Cerebellar cortex (tissue), 1 donor: ENCODE data around the gene BICRA.
A peak's percentile ranks its signal among the peaks of the same experiment; 100 is the strongest.
"Not testable (repeated sequence)": the region's sequence is repeated elsewhere in the genome, so short reads cannot be mapped to it uniquely, and the experiment has no call there.

Experiments used
- DNase-seq: peaks from one replicate; pipeline ENCODE4 v3.0.0-alpha.2; 2015; ENCODE audit warnings: low spot score

BICRA gene

DNA sequence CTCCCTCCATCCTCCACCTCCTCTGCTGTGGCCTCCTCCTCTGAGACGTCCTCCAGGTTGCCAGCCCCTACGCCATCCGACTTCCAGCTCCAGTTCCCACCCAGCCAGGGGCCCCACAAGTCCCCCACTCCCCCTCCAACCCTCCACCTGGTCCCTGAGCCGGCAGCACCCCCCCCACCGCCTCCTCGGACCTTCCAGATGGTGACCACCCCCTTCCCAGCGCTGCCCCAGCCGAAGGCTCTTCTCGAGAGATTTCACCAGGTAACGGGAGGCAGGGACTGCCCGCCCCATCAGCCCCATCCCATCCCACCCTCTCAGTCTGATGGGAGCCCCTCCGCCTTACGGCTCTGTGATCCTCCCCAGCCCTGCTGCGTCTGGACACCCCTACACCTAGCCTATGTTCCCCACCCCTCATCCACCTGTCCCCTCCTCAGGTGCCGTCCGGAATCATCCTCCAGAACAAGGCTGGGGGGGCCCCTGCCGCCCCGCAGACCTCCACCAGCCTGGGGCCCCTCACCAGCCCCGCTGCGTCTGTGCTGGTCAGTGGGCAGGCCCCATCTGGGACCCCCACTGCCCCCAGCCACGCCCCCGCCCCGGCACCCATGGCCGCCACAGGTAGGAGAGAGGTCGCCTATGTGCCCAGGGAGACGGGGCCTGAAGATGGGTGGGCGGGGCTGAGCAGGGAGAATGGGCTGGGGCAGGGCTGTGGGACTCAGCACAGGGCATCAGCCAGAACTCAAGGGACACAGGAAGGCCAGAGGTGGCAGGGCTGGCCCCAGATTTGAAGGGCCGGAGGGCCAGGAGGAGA lies 85.7 kb downstream of the BICRA start:
- no peak for DNase-seq

DNA sequence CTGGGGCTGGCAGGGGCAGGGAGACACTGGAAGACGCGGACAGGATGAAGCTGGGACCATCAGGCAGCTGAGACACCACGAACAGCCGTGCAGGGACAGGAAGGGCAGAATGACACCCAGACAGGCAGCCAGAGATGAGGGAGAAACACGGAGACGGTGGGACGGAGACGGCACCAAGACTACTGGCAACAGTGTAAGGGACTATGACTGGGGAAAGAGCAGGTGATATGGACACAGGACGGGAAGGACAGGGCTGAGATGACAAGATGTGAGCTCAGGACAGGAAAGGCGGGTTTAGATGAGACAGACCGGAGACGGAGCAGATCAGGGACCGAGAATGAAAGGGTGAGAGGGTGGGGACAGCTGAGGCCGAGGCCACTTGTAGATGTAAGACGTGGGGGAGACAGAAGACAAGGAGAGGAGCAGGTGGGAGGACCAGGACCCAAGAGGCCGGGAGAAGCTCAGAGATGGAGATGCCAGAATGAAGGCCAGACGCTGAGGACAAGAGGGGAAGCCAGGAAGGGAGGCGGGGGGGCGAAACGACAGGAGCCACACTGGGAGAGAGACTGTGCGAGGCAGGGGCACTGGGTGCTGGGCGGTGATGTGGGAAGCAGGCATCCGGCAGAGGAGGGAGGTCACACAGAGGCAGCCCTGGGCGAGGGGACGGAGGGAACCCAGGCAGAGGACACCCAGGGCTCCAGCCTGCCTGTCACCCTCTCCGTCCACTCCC lies 86.8 kb downstream of the BICRA start:
- DNase-seq, result no peak

DNA sequence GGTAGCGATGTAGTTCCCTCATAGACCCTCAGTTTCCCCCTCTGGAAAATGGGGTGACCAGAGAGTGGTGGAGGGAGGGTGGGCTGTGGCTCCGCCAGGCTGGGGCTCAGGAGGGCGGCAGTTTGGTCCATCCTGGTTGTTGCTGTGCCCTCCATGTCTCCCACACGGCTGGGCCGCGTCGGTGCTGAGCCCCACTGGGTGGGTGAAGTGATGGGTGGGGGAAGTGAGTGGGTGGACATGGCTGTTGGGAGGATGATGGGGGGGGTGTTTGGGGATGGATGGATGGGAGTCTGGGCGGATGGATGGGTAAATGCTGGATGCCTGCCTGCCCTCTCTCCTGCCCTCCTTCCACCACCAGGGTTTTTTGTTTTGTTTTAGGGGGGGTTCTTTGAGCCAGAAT lies 87.7 kb downstream of the BICRA start:
- no peak for DNase-seq

DNA sequence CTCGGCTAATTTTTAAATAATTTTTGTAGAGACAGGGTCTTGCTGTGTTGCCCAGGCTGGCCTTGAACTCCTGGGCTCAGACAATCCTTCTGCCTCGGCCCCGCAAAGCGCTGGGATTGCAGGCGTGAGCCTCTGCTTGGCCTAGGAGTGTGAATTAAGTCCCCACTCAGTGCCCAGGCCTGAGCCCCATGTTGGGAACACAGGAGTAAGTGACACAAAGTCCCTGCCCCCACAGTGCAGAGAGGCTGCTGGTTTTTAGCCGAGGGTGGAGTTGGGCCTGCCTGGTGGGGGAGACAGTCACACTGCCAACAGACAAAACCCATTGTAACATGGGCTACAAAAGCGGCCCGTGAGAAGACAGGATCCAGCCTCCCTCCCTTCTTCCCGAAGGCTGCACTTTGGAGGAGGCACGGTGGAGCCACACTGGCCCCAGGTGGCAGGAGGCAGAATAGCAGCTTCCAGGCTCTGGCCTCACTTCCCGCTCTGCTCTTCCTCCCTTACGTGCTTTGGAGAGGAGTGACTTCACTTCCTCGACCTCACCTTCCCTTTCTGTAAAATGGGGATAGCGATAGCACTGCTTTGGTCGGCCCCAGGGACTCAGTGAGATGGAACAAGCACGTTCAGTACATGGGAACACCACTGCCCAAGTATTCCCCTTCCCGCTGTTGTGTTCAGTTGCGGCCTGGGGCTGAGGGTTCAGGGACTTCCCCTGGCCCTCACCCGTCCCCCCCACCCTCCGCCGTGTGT lies 89.1 kb downstream of the BICRA start:
- DNase-seq, result peak; percentile 90

DNA sequence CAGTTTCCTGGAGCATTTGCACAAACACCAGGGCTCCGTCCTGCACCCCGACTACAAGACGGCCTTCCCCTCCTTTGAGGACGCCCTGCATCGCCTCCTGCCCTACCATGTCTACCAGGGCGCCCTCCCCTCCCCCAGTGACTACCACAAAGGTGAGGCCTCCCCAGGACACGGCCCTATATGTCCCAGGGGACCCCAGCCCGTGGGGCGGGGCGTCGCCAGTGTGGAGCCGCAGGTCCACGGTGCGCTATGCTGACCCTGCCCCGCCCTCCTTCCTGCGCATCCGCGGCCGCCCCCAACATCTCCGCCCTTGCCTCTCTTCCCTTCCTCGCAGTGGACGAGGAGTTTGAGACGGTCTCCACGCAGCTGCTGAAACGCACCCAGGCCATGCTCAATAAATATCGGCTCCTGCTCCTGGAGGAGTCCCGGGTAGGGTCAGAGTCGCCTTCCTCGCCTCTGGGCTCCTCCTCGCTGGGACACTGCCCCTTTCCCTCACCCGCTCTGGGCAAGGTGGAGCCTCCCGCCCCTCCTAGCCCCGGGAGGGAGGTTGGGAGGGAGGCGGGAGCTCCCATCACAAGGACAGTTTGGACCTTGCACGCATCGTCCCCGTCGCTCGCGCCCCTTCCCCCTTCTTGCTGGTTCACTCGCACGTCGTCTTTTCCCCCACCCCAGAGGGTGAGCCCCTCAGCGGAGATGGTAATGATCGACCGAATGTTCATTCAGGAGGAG lies 89.9 kb downstream of the BICRA start:
- DNase-seq, result no peak

DNA sequence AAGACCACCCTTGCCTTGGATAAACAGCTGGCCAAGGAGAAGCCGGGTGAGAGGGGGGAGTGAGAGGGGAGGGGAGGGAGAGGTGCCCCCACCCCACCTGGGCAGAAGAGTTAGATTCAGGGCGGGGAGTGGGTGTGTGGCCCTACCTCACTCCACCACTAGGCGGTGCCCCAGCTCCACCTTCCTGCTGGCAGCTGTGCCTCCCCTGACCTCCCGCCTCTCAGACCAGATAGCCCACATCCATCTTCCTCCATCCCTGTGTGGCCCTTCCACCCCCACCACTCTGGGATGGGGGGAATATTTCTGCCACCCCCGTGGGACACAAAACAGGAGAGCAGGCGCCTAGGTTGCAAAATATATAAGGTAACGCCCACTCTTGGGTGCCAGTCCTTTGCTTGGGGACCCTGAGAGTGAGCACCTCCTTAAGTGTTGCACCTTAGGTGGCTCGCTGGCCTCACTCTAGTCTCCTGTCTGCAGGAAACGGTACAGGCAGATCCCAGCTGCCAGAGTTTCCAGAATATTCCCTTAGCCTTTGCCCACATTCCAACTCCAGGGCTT lies 90.5 kb downstream of the BICRA start:
- DNase-seq, result peak; percentile 37

DNA sequence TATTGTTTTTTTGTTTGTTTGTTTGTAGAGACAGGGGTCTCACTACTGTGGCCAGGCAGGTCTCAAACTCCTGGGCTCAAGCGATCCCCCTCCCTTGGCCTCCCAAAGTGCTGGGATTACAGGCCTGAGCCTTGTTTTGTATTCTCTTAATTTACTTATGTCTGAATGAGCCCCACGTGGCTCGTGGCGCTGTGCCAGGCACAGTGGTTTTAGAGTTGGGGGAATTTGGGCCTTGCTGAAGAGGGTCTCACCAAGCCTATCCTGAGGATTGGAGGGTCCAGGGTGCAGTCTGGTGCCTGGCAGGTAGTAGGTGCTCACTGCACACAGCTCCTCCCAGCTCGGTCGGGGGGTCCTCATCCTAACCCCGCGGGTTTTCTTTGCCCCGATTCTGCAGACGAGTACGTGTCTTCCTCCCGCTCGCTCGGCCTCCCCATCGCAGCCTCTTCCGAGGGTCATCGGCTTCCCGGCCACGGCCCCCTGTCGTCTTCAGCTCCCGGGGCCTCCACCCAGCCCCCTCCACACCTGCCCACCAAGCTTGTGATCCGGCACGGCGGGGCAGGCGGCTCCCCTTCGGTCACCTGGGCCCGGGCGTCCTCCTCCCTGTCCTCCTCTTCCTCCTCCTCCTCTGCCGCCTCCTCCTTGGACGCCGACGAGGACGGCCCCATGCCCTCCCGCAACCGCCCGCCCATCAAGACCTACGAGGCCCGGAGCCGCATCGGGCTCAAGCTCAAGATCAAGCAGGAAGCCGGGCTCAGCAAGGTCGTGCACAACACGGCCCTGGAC lies 92.2 kb downstream of the BICRA start:
- no peak for DNase-seq

DNA sequence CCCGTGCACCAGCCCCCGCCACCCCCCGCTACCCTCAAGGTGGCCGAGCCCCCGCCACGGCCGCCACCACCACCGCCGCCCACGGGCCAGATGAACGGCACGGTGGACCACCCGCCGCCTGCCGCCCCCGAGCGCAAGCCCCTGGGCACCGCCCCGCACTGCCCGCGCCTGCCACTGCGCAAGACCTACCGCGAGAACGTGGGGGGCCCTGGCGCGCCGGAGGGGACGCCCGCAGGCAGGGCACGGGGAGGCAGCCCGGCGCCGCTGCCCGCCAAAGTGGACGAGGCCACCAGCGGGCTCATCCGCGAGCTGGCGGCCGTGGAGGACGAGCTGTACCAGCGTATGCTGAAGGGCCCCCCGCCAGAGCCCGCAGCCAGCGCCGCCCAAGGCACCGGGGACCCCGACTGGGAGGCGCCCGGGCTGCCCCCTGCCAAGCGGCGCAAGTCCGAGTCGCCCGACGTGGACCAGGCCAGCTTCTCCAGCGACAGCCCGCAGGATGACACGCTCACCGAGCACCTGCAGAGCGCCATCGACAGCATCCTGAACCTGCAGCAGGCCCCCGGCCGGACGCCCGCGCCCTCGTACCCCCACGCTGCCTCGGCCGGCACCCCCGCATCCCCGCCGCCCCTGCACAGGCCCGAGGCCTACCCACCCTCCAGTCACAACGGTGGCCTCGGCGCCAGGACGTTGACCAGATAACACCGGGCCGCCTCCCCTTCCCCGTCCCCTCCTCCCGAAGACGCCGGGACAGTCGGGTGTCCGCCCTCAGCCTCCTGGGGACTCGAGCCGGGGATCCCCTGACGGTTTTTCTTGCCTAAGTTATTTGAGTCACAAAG lies 93.0 kb downstream of the BICRA start:
- DNase-seq, result no peak

DNA sequence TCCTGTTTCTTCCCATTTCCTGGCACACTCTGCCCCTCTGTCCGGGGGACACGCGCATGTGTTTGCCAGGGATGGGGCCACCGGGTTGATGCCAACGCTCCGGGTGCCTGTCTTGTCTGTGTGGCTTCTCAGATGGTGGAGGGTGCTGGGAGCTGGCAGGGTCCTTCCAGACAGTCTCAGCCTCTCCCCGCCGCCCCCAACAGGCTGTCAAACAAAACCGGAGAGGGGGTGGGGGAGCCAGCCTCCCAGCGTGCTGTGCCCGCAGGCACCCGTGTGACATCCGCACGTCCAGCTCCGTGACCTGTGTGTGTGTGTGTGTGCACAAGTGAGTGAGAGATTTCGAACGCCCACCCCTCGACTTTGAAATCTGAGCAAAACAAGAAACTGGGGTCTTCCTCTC lies 93.7 kb downstream of the BICRA start:
- no peak for DNase-seq

DNA sequence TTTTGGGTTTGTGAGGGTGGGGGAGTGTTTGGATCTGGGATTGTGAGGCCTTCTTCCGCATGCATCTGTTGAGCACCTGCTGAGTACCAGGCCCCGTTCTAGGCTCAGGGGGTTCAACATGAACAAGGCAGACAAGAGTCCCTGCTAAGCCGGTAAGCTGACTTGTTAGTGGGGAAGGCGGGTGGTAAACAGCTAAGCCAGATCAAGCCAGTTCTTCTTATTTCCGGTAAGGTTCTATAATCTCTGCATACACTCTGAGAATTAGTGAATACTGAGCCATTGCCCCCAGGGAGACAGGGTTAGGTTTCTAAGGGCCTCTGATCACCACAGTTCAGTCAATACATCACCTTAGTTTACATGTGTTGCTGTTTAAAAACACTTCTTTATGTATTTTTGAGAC lies 94.4 kb downstream of the BICRA start:
- DNase-seq, result no peak

DNA sequence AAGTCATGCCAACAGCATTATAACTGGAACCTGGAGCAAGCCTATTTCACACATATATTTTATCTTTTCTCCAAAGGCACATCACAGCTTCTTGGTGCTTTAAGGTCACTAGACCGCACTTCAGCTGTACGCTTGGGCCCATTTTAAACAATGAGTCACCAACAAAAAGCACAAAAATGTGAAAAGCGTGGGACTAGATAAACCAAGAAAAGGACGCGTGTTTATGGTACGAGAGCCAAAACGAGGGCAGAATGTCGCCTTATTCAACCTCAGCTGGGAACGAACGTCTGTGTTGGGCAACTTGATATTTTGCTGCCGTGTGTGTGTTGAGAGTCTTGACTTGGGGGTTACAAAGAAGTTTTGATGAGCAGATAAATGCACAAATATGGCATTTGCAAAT lies 95.1 kb downstream of the BICRA start:
- DNase-seq, result no peak

DNA sequence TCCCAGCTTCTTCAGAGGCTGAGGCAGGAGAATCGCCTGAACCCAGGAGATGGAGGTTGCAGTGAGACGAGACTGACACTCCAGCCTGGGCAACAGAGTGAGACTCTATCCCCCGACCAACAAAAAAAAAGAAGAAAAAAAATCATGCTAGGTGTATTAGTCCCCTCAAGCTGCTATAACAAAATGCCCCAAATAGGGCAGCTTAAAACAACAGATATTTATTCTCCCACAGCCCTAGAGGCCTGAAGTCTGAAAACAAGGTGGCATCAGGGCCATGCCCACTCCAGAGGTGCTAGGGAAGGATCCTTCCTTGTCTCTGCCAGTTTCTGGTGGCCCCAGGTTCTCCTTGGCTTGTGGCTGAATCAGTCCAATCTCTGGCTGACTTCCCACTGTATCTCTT lies 95.7 kb downstream of the BICRA start:
- DNase-seq, result no peak

DNA sequence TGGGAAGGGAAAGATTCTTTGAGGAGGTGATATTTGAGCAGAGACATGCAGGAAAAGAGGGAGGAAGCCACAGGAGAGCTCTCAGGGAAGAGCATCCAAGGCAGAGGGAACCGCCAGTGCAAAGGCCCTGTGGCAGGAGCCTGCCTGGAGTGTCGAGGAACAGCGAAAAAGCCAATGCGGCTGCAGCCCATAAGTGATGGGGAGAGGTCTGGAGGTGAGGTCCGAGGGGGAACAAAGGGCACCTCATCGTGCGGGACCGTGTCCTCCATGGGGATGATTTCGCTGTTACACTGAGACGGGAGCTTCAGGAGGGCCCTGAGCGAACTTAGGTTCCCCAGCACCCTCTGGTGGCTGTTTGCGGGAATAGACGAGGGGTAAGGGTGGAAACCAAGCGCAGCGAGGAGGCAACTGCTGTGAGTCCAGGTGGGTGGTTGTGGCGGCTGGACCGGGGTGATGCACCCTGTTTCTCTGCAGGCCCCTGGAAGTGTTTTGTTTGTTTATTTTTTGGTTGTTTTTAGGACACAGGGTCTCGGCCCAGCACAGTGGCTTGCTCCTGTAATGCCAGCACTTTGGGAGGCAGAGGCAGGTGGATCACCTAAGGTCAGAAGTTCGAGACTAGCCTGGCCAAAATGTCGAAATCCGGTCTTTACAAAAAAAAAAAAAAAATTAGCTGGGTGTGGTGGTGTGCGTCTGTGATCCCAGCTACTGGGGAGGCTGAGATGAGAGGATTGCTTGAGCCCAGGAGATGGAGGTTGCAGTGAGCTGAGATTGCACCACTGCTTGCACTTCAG lies 98.4 kb downstream of the BICRA start:
- peak; percentile 80 for DNase-seq

DNA sequence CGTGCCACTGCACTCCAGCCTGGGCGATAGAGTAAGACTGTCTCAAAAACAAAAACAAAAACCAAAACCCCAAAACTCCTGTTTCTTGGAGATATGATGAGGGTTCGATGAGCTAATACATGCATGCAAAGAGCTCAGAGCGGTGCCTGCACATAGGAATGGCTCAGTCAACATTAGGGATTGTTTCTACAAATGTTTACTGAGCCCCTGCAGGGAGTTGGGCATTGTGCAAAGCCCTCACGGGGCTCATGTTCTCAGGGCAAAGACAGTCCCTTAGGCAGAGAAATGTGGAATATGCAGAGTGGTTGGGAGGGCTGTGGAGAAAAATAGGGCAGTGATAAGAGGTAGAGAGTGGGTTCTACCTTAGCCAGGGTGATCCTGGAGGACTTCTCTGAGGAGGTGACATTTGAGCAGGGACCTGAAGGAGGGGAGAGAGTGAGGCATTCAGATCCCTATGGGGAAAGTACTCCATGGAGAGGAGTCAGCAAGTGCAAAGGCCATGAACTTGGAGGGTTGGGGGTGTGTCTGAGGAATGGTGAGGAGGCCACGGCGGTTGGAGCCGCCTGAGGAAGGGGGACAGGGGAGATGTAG lies 102.8 kb downstream of the BICRA start:
- no peak for DNase-seq

DNA sequence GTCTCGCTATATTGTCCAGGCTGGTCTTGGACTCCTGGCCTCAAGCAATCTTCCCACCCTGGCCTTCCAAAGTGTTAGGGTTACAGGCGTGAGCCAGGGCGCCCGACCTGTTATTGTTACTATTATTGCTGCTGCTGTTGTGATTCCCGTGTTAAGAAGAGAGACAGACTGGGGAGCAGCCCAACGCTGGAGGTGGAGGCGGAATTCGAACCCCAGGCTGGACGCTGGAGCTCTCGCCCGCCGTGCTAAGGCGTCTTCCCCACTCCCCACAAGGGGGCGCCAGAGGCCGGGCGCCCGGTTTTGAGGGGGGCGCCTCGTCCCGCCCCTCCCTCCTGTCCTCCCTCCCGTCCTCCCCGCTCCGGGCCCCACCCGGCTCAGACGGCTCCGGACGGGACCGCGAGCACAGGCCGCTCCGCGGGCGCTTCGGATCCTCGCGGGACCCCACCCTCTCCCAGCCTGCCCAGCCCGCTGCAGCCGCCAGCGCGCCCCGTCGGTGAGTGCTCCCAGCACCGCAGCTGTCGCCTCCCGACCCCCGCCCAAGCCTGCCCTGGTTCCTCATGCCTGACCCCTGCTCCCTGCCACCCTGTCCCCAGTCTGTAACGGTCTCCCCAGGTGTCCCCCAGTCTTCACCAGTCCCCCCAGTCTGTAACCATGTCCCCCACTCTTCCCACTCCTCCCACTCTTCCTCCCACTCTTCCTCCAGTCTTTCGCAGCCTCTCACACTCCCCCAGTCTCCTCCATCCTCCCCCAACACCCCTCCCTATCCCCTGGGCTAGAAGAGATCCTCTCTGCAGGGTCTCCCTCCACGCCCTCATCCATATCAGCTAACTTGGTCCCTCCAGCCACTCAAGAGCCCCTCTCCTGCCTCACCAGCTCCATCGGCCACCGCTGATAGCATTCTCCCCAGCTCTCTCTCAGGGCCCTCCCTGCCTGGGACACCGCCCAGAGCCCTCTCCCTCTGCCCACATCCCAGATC lies 104.4 kb downstream of the BICRA start, which contains the start of gene EHD2:
EHD2 (plus strand) TSS at position 377 of the 976 bp plus-strand sequence. CDS start 3,191 bp downstream, outside the sequence.
- no peak for DNase-seq

DNA sequence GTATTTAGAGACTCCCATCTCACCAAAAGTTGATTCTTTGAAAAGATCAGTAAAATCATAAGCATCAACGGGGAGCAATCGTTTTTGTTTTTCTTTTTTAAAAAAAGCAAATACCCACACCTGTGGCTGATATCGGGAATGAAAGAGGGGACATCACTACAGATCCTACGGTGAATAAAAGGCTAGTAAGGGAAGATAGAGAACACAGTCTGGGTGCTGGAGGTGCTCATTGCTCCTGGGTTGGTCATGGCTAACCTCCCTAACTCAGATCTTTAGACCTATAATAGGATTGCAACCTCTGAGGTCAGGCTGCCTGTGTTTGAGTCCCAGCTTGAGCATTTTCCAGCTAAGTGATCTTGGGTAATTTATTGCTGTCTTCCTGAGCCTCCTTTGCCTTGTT lies 105.4 kb downstream of the BICRA start:
- no peak for DNase-seq

DNA sequence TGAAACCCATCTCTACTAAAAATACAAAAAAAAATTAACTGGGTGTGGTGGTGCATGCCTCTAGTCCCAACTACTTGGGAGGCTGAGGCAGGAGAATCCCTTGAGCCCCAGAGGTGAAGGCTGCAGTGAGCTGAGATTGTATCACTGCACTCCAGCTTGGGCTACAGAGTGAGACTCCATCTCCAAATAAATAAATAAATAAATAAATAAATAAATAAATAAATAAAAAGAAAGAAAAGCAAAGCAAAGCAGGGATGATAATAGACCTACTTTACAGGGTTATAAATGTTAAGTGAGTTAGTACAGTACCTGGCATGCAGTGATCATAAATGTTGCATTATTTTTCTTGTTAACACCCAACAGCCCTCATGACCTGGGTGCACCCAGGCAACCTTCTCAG lies 105.9 kb downstream of the BICRA start:
- not testable (repeated sequence) for DNase-seq
